PFSK-1 (cell line): ENCODE data around the gene GOLGA6B.

Experiments
- POLR2AphosphoS5 ChIP-seq: IDR thresholded peaks from 2 replicates; pipeline ENCODE4 v1.6.1; 2012; ENCODE audit warnings: low read depth, mild to moderate bottlenecking, control low read depth, low read length, moderate library complexity
- TF ChIP-seq, protein P1 (sequence below), 2 experiments: IDR thresholded peaks; 2 replicates each; pipeline versions ENCODE4 v1.6.1 to v1.8.0; 2011 to 2012; ENCODE audit warnings: low read depth in 2 of 2, low read length in 2 of 2, control low read depth in 1 of 2, inconsistent platforms in 1 of 2, mild to moderate bottlenecking in 1 of 2, moderate library complexity in 1 of 2; ENCODE audit not compliant: insufficient read depth in 1 of 2

GRCh38 chr15:72676838-72677237 lies 22.3 kb downstream of the GOLGA6B start:
- TF ChIP-seq, protein P1, sequence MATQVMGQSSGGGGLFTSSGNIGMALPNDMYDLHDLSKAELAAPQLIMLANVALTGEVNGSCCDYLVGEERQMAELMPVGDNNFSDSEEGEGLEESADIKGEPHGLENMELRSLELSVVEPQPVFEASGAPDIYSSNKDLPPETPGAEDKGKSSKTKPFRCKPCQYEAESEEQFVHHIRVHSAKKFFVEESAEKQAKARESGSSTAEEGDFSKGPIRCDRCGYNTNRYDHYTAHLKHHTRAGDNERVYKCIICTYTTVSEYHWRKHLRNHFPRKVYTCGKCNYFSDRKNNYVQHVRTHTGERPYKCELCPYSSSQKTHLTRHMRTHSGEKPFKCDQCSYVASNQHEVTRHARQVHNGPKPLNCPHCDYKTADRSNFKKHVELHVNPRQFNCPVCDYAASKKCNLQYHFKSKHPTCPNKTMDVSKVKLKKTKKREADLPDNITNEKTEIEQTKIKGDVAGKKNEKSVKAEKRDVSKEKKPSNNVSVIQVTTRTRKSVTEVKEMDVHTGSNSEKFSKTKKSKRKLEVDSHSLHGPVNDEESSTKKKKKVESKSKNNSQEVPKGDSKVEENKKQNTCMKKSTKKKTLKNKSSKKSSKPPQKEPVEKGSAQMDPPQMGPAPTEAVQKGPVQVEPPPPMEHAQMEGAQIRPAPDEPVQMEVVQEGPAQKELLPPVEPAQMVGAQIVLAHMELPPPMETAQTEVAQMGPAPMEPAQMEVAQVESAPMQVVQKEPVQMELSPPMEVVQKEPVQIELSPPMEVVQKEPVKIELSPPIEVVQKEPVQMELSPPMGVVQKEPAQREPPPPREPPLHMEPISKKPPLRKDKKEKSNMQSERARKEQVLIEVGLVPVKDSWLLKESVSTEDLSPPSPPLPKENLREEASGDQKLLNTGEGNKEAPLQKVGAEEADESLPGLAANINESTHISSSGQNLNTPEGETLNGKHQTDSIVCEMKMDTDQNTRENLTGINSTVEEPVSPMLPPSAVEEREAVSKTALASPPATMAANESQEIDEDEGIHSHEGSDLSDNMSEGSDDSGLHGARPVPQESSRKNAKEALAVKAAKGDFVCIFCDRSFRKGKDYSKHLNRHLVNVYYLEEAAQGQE (IDR thresholded peaks at IDR 0.05; ENCODE audit: insufficient read depth in 1 of 2, low read depth in 2 of 2, low read length in 2 of 2): no peak
- no peak for TF ChIP-seq POLR2AphosphoS5
